DMS 273 (cell line): ENCODE data around the gene MIEF2.
A peak's percentile ranks its signal among the peaks of the same experiment; 100 is the strongest.
"Not testable (repeated sequence)": the region's sequence is repeated elsewhere in the genome, so short reads cannot be mapped to it uniquely, and the experiment has no call there.

Experiments
- DNase-seq: peaks from one replicate; lab custom pipeline; 2025; ENCODE audit not compliant: unreplicated experiment; lab: John Stamatoyannopoulos, UW

The MIEF2 gene

GRCh38 chr17:18281788-18282187 is 21.3 kb downstream of the MIEF2 start:
- DNase-seq = no peak

- DNase-seq = no peak
Measured at GRCh38 chr17:18285296-18285695, 24.8 kb downstream of the MIEF2 start.

- DNase-seq = no peak
Measured at GRCh38 chr17:18291718-18292540, 31.5 kb downstream of the MIEF2 start.

- not testable (repeated sequence) for DNase-seq
Measured at GRCh38 chr17:18298061-18298460, 37.6 kb downstream of the MIEF2 start.

GRCh38 chr17:18300725-18301480 is 40.4 kb downstream of the MIEF2 start:
- DNase-seq = no peak

GRCh38 chr17:18303206-18303605 is 42.7 kb downstream of the MIEF2 start:
- DNase-seq = not testable (repeated sequence)

- DNase-seq = no peak
Measured at GRCh38 chr17:18309202-18309601, 48.7 kb downstream of the MIEF2 start.

- DNase-seq = peak; percentile 70
Measured at GRCh38 chr17:18314059-18314730, 53.7 kb downstream of the MIEF2 start.

GRCh38 chr17:18314731-18315561 is 54.5 kb downstream of the MIEF2 start, which contains the start of the genes SMCR8 and TOP3A:
TSS of gene SMCR8 (plus strand) at chr17:18315293. CDS start at chr17:18315790, 497 bp downstream.
TSS of gene TOP3A (minus strand) at chr17:18314994. CDS start at chr17:18314778, 216 bp downstream.
- peak; percentile 96 for DNase-seq

- no peak for DNase-seq
Measured at GRCh38 chr17:18315562-18315922, 55.1 kb downstream of the MIEF2 start.

- no peak for DNase-seq
Measured at GRCh38 chr17:18315961-18316360, 55.5 kb downstream of the MIEF2 start.
